Activated CD8-positive, alpha-beta memory T cell treated with anti-CD3 and anti-CD28 coated beads, Interleukin-2, amount 10 ng/mL, durations not matched to agents 7 days and 5 days (primary cell): ENCODE results near the gene SP1. TPM values are rescaled to one million over a fixed set of nuclear protein-coding genes. Genes with fewer than 3 reads are reported as not detected.

Experiments used
- ATAC-seq: fragments of 150-1000 bp; cut with Tn5 transposase; one replicate; pipeline ENCODE4 v1.10.0; 2021; ENCODE audit warnings: moderate library complexity
- CTCF ChIA-PET: fragments of 350-600 bp; sonication (Branson Sonifier 250); formaldehyde crosslinking; loops from one replicate; lab custom pipeline; 2021; ENCODE audit warnings: antibody characterized with exemption; lab: Charles Lee
- DNase-seq: peaks from one replicate; pipeline ENCODE4 v3.0.0-alpha.2; 2020
- H3K27ac Mint-ChIP-seq: one replicate; pipeline ENCODE4 v1.8.0; 2021; ENCODE audit warnings: mild to moderate bottlenecking, mixed read lengths
- H3K27me3 Mint-ChIP-seq: one replicate; pipeline ENCODE4 v1.8.0; 2021; ENCODE audit warnings: mixed read lengths
- H3K36me3 Mint-ChIP-seq: one replicate; pipeline ENCODE4 v1.8.0; 2021; ENCODE audit warnings: mild to moderate bottlenecking, mixed read lengths
- H3K4me1 Mint-ChIP-seq: one replicate; pipeline ENCODE4 v1.8.0; 2021; ENCODE audit warnings: mixed read lengths
- H3K4me3 Mint-ChIP-seq: one replicate; pipeline ENCODE4 v1.8.0; 2021; ENCODE audit warnings: mild to moderate bottlenecking, moderate library complexity, mixed read lengths
- H3K9me3 Mint-ChIP-seq: one replicate; pipeline ENCODE4 v1.8.0; 2022; ENCODE audit warnings: low read depth, mixed read lengths
- total RNA-seq, 2 experiments: library from RNA; stranded (reverse); gene quantifications; one replicate each; pipeline ENCODE4 v1.2.3, GENCODE V29; 2021

Gene SP1
- total RNA-seq, 2 experiments from 2014 or later, result 68.7 to 71.8 TPM

DNA sequence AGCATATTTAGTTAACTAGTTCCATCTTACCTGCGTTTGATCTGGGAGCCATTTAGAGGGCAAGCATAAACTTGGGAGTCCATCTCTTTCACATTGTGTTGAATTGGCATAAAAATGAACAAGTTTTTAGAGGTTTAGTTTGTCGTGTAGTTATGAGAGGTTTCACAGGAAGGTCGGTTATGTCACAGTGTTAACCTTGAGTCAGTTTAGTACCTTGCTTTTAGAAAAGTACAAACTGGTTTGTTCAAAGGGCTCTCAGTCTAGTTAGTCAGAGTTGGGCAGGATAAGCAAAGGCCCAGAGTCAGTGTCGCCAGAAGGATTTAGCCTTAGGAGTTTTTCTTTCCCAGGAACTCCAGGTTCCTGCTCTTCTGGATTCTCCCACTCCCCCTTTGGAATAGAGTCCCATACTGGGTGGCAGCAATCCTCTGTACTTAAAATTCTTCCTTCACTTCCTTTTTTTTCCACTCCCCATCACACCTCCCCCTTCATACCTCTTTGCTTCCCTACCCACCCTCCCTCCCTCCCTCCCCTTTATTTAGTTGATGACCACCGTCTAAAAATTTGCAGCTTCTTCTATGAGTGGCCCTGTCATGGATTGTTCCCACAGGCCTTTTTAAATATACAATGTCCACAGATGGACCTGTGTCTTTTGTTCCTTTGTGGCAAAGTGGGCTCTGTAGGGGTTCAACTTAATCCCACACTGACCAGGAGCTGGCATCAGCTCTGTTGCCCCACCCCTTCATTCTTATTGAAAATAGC lies 84.0 kb downstream of the SP1 start:
- no peak for ATAC-seq
- Mint-ChIP-seq H3K27me3 (no peaks in the 10 kb centered on the region), H3K4me3 (no peak overlapping the region), H3K36me3 (peaks cover 88% of the 10 kb centered on the region), H3K4me1 (peaks cover 46% of the 10 kb centered on the region), H3K27ac (no peak overlapping the region), H3K9me3 (no peaks in the 10 kb centered on the region)
- no peak for DNase-seq
- CTCF ChIA-PET, result interaction anchor here (0.9 to 1.8 kb wide), 3 partner anchors 11 to 45 kb away, joined by 4 to 8 read pairs (median 5); no protein-coding TSS in a partner anchor

DNA sequence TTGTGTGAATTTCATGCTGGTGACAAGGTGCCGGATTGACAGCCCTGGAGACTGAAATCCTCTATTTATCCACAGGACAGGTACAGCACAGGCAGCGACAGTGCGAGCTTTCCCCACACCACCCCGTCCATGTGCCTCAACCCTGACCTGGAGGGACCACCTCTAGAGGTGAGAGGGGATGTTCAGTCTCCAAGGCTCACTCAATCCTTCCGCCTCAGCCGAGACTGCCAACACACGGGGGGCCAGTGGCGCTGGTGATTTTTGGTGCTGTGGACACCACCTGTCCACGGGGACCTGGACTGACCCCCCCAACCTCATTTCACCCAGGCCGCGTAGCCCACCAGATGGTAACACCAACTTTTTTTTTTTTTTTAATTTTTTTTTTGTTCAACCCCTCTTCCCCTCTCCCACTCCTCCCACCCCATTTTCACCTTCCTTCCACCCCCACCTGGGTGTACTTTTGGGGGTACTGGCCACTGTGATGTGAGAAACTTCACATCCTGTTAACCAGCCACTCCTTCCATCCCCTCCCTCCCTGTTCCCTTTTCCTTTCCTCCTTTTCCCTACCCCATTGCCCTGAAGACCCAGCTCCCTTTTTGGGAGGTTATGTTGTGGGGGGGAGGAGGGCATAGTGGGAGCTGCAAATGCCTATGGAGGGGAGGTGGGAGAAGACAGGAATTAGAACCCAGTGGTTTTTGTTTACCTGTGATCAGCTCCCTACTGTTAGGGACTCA lies 84.9 kb downstream of the SP1 start:
- Mint-ChIP-seq H3K4me3 (no peak overlapping the region), H3K27me3 (no peaks in the 10 kb centered on the region), H3K9me3 (no peaks in the 10 kb centered on the region), H3K36me3 (peaks cover 83% of the 10 kb centered on the region), H3K27ac (peak overlapping the region; percentile 30), H3K4me1 (peaks cover 41% of the 10 kb centered on the region)
- CTCF ChIA-PET, result interaction anchor here (0.9 to 1.8 kb wide), 3 partner anchors 12 to 44 kb away, joined by 4 to 8 read pairs (median 5); no protein-coding TSS in a partner anchor
- DNase-seq, result no peak
- no peak for ATAC-seq

DNA sequence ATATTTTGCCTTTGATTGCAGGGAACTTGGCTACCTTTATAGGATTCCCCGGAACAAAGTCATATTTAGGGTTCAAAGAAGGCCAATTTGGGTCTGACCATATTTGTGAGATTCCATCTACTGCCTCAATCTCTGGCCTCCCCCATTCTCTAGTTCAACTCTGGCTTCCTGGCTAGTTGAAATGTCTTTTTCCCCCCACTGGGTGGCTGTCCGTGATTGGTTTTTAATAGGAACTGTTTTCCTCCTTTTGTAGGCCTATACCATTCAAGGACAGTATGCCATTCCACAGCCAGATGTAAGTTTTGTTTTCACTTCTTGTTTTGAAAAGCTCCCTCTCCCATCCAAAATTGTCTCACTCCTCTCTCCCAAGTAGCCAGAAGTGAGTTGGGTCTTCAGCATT lies 85.7 kb downstream of the SP1 start:
- H3K27ac Mint-ChIP-seq, result no peak overlapping the region
- CTCF ChIA-PET, result no interaction called here

More for the DNA sequence above, 85.7 kb downstream of the SP1 start:
- Mint-ChIP-seq H3K9me3 (no peaks in the 10 kb centered on the region), H3K4me3 (no peak overlapping the region), H3K27me3 (no peaks in the 10 kb centered on the region), H3K36me3 (peaks cover 79% of the 10 kb centered on the region), H3K4me1 (peaks cover 33% of the 10 kb centered on the region)
- no peak for DNase-seq
- no peak for ATAC-seq

Other genes starting within 250 kb of the SP1 start
- 10 to 100 TPM; 35.8 to 47.0 TPM for gene ZNF740, start 199.5 kb upstream of the SP1 start, total RNA-seq
- gene CSAD, start 199.3 kb upstream of the SP1 start, total RNA-seq, result 10 to 100 TPM; 19.6 to 28.1 TPM
- gene ITGB7, start 172.9 kb upstream of the SP1 start, total RNA-seq, result 100 to 1,000 TPM; 567 to 729 TPM
- gene RARG, start 148.0 kb upstream of the SP1 start, total RNA-seq, result 10 to 100 TPM; 29.4 to 38.8 TPM
- 100 to 1,000 TPM in 1 of 2 experiments, 10 to 100 TPM in 1; 99.0 to 137 TPM for gene ESPL1, start 111.9 kb upstream of the SP1 start, total RNA-seq
- gene PFDN5, start 84.6 kb upstream of the SP1 start, total RNA-seq, result 100 to 1,000 TPM; 283 to 298 TPM
- 10 to 100 TPM; 51.7 to 65.5 TPM for gene MYG1, start 80.5 kb upstream of the SP1 start, total RNA-seq
- 10 to 100 TPM; 60.9 to 61.7 TPM for gene AAAS, start 58.6 kb upstream of the SP1 start, total RNA-seq
- not detected for gene SP7, start 43.8 kb upstream of the SP1 start, total RNA-seq
- not detected for gene AMHR2, start 43.7 kb downstream of the SP1 start, total RNA-seq
- gene PRR13, start 61.6 kb downstream of the SP1 start, total RNA-seq, result 100 to 1,000 TPM; 235 to 244 TPM
- 100 to 1,000 TPM; 721 to 867 TPM for gene PCBP2, start 71.9 kb downstream of the SP1 start, total RNA-seq
- 10 to 100 TPM; 19.1 to 19.3 TPM for gene MAP3K12, start 119.3 kb downstream of the SP1 start, total RNA-seq
- 10 to 100 TPM; 29.7 to 38.7 TPM for gene TARBP2, start 121.1 kb downstream of the SP1 start, total RNA-seq
- not detected for gene NPFF, start 127.3 kb downstream of the SP1 start, total RNA-seq
- 10 to 100 TPM; 24.6 to 33.8 TPM for gene ATF7, start 246.2 kb downstream of the SP1 start, total RNA-seq